AML-193 (cell line): ENCODE results near the gene PALMD.

Experiments used
- DNase-seq, 2 experiments: peaks; one replicate each; lab custom pipeline; 2025; lab: John Stamatoyannopoulos, UW

The PALMD gene

DNA sequence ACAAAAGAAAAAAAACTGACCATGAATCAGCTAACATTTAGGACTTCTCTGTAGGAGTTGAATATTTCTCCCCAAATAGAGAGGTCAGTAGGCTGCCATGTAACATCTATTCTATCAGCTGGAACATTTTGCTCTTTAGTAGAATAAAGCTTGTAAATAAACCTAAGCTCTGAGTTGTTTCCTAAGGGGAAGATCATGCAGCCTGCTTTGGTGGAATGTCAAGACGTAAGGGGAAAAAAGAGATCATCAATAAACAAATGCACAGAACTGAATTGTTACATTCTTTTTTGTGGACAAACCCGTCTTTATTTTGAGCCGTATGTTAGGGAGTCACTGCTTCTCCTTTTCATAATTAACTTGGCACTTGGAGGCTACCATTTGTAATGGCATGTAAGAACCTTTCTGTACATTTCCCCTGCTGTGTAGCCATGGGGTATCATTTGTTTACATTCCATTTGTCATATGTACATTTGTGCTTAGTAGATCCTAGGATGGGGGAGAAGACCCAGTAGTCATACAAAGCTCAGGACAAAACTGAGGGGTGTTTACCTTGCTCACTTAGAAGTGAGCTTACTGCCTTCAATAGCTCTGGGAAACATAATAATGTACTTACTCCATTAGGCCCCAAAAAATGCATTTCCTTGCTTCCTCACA is 10.8 kb upstream of the PALMD start:
- DNase-seq, result no peak

DNA sequence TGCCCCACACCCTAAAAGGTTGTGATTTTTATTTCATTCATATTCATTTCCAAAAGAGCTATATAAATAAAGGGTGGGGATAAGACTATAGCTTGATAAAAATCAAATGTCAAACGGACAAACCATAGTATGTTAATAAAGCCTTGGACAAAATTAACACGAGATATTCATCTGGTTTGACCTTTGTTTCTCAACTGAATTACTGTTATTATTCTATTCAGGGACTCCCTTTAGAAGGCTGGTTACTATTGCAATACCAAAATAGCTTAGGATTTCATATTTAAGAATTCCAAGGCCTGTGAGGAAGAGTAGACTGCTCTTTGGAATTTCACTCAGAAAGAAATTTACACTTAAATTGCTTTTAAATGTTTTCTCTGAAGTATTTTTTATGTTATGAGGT is 10.2 kb upstream of the PALMD start:
- DNase-seq, result no peak

DNA sequence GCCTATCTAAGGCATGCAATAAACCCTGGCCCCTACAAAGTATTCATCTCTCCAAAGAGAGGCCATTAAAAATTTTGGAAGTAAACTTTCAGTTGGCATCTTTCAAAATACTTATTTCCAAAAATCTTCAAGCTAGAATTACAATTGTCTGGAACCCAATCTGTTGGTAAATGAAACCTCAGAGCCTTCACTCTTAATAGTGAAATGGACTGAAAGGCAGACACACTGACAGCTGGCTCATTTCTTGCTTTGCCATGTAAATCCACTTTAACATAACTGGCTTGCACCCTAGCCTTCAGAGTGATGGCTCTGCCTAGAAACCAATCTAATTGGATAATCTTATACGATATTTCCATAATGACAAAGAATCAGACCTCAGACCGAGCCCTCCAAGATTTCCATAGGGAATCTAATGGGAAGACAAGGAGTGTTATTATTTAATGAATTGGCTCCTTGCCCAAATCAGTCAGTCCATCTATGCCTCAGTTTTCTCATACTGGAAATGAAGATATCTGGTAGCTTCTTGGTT is 9.2 kb upstream of the PALMD start:
- no peak for DNase-seq

DNA sequence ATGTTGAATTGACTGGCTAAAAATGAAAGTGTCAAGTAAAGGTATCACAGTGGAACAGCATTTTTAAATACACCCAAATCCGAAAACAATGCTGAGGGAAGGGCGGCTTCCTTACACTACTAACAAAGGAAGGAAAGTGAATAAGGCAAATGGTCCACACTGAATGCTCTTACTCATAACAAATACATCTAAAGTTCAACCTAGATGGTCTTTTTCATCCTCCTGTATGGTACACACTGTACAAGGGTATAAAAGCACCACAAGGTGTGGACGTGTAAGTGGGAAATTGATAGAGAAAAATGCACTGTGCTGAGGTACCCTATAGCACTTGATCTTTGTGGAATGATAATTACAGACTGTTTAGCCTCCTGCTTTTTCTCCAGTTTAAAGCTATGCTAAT is 7.1 kb upstream of the PALMD start:
- DNase-seq, result no peak

DNA sequence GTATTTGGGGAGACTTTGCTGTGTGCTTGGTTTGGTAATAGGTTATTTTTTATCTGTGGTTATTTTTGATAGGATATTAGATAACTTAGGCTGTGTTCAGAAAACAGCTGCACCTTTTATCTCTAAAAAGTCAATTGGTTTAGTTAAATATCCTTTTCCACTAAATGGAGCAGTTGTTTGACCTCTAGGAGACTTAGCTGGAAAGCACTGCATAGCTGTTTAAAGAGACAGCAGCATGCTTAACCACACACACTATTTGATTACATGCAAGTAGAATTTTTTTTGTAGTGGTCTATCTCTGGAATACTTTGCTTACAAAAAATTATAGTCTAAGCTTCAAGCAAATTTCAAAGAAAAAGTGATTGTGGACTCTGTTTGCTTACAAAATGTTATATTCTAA is 6.5 kb upstream of the PALMD start:
- no peak for DNase-seq

DNA sequence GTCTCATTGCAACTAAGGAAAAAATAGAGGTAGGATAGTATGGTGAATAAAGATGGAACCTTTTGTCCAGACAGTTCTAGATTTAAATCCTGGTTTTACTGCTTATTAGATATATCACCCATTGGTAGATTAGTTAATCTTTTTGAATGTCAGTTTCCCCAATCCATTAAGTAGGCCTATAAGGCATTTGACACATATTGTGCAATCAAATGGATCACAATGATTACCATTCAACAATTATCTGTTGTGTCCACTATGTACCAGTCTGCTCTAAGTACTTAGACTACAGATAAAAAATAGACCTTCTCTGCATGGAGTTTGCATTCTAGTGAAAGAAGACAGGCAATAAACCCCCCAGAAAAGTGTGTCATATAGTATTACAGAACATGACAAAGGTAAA is 6.0 kb upstream of the PALMD start:
- no peak for DNase-seq

DNA sequence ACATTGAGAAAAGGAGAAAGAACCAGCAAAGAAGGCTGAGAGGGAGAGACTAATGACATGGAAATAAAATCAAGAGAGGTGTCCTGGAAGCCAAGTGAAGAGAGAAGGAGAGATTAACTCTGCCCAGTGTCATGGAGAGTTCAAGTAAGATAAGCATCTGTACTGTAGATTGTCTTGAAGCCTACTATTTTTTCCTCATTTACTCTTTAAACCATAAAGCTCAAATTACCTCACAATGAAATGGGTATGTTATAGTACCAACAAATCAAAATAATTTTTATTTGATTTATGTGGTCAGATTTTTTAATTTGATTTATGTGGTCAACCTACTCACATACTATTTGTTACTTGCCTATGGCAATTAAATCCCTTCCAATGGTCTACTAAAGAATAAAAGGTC is 5.2 kb upstream of the PALMD start:
- DNase-seq, result no peak

DNA sequence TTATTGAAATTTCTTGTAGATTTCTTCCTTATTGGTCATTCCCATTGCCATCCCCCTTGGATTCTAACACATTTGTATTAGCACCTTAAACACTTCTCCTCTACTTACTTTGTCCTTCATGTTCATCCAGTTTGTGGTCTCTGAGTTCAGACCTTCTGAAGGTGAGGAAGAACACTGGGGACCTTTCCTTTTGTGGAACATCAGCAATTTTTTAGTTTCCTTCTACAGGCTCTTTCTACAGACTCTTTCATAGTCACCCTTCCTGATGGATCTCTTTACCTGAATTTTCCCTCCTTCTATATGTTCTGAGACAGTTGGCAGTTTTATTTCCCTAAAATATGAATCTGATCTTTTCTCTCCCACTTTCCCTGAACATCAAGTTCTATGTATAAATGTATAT is 4.4 kb upstream of the PALMD start:
- no peak for DNase-seq

DNA sequence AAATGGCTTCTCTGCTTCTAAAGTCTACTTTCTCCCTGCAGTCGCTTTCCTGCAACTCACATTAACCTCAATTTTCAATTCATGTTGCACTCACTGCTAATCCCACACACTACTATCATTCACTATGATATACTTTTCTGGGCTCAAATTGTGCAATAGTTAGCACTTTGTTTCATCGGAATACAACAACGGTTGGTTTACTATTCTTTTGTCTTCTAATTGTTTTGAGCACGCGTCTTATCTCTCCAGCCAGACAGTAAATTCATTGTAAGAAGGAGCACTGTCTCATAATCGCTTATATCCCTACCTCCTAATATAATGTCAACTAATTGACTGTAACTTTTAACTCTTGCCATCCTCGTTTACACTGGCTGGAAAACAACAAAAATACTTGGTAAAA is 3.9 kb upstream of the PALMD start:
- no peak for DNase-seq

DNA sequence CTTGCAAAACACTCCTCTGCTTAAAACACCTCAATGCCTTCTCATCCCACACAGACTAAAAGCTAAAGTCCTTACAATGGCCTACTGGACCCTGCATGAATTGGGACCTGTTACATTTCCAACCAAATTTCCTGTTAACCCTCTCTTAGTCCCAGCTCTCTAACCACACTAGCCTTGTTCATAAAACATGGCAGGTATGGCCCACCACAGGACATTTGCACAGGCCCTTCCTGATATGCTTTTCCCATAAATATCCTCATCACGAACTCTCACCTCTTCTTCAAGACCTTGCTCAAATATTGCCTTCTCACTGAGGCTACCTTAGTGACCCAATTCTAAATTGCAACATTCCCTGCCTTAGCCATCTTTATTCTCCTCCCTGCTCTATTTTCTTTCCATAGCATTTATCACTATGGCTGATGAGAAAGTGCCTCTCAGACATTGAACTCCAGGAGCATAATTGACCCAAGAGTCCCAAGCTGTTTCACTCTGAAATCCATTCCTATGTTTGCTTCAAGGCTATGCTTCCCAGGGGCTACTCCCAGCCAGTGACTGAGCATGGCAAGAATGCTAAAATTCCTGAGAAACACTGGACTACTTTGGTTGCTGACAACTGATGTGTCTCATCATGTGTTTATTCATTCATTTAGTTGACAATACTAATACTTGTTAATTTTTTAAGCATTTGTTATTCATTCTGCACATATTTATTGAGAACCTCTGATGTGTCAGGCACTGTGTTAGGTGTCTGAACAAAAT is 2.7 kb upstream of the PALMD start:
- DNase-seq, result no peak

DNA sequence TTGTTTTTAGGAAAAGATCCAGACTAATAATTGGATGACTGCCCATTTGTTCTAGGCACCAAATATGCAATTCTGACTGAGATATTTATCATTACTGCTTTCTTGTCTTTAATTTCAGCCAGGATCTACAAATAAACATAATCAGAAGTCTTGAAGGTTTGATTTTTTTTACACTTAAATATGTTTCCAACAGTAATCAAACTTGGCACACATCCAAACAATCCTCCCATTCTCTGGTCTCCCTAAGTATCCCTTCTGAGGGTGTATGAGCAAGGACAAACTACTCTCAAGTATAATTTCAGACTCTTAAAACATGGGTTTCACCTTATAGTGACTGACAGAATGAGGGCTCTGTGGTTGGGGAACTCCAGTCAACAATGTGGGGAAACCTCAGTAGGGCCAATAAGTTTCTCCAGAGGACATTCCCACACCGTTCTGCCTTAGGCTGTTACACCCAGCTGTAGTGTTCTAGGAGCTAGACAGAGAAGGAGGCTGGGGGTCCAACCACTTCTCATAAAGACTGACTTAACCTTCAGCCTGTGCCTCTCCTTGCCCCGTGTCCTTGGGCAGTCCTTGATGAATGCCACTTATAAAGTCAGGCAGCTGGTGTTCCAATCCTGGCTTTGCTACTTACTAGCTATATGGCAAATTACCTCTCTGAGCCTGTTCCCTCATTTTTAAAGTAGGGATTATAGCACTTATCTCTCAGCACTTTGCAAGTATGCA is 1.5 kb upstream of the PALMD start:
- no peak for DNase-seq

DNA sequence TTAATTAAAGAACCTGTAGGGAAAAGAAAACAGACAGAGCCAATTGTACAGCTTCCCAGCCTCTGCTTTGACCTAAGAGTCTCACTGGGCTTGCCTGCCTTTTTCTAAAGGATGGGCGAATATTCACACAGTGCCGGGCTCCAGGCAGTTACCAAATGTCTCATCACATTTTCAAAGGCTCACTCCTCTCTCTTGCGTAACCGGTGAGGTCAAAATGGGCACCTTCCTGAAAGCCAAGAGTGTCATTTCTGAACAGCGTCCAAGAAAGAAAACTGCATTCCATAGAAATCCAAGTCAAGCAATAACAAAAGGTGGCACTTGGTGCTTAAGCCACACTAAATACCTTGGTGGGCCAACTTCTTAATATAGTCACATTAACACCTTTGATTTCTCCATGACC is 710 bp upstream of the PALMD start:
- DNase-seq, result no peak

DNA sequence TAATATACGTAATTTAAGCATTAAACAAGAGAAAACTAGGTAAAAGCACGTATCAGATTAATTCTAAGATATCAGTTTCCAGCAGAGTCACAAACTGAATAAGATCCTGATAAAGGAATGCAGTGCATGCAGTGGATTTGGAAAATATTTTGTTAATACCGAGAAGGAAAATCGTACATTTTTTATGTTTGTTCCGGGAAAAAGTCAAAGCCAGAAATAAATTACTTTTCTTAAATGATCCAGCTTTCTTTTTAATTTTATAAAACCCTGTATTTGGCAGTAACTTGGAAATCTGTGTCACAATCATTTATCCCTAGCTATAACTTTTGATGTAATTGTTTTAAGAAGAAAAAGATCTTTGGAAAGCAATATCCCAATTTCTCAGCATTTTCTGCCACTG is 955 bp downstream of the PALMD start:
- DNase-seq, result no peak

DNA sequence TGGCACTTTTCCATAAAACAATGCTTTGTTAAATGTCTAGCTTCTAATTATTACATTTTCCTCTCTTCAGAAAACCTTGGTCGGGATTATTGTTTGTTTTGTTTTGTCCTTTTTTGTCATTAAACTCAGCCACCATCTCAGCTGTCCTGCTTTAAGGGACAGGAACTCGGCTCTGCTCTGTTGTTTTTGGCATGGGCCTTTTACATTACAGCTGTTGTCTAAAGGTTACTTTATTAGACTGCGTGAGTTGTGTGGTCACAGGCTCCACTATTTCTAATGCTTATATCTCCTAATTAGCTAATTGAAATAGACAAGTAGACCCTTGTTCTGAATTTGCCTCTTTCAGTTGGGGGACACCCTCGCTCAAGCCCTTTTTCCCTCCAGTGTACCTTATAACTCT is 1.6 kb downstream of the PALMD start:
- DNase-seq, result no peak

DNA sequence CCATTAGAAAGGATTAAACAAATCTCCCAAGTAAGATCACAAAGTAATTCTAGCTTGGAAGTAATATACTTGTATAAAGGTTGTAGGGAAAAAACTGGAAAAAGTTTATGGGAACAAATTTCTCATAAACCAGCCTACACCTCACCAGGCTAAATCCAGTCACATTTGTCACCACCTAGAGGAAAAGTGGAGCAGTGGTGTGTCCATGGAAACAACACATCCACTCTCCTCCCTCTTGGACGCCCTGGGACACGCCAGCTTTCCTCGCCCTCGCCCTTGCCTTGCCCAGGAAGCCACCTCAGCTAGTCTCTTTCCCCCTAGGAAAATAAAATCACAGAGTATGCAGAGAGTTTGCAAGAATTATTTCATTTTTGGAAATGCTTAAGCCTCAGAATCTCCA is 2.2 kb downstream of the PALMD start:
- no peak for DNase-seq

DNA sequence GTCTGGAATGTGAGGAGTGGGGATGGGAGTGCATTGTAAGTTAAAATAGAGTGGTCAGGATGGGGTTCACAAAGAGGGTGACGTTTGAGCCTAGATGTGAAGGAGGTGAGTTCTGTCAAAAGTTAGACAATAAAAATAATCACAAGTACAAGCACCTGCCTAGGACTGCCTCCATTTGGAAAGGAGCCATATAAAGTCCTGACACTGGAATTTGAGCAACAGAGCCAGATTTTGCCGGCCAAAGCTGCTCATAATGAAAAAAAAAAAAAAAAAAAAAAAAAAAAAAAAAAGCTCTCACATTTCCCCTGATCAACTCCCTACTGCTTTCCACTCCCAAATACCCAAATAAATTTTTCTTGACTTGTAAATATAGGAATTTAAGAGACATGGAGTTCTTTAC is 4.1 kb downstream of the PALMD start:
- no peak for DNase-seq

DNA sequence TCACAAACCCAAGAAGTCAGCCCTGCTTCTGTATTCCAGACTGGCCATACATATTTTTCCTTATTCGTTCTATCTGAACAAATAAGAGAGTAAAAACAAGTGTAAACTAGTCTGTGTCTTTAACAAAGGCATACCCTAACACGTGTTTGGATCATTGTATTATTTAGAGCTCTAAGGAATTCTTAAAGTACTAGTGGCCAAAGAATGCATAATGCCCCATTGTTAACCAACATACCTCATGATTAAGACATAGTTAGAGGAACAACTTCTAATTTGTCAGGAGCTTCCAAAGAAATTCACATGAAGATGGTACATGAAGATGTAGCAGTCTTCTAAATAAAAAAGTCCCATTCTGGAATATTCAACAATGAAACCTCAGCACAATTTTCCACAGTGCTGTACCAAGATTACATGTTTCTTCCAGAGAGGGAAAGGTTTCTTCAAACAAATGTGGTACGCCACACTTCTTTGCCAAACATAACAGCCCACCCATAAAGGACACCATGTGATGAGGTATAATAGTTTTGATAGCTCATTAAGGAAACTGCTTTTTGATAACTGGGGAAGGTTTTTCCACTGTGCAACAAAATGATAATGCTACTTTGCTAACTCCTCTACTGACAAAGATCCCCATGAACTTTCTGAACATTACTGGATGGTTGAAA is 5.0 kb downstream of the PALMD start:
- DNase-seq, result no peak

DNA sequence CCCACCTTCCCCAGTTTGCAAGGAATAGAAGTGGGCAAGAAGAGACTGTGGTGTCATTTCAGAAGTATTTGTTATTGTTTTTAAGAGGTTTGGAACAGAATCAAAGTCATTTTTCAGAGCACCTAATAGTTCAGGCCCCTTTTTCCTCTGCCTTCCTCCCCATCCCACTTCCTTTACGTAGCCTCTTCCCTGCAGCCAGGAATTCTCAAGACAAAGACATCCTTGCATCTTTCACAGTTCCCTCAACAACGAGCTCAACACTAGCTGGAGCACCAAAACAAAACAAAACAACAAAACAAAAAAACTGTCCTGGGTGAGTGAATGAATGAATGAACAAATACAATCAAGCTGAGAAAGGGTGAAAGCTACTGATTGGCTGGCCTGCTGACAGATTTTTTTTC is 7.0 kb downstream of the PALMD start:
- no peak for DNase-seq

DNA sequence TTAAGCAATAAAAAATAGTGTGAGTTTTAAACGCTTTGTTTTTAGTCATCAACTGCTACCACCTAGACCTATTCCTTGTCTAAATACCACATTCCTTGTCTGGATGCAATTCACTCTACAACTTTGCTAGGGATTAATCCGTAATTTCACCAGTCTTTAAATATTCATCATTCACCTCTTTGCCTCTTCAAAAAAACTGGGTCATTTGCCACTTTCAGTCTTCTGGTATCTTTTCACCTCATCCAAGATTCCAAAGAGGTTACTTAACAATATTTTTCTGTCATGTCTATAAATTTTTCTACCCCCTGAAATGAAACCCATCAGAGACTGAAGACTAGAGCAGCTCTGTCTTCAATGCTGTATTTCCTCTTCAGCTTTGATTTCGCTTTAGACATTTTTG is 9.5 kb downstream of the PALMD start:
- DNase-seq, result no peak

DNA sequence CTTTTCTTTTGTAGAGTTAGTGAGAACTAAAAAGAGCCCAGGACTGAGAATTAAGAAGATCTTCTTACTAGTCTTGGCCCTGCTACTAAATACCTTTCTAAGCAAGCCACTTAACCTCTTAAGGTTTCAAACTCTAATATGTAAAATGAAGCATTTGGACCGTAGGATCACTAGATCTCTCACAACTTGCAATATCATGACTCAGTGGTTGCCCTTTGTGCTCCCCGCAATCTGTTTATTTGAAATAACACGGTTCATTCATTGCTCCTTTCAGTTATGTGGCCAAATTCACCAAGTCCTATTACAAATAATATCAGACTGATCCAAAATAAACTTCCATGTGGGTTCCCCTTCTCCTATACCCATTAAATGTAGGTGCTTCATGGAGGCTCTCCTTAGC is 10.8 kb downstream of the PALMD start:
- DNase-seq, result no peak

DNA sequence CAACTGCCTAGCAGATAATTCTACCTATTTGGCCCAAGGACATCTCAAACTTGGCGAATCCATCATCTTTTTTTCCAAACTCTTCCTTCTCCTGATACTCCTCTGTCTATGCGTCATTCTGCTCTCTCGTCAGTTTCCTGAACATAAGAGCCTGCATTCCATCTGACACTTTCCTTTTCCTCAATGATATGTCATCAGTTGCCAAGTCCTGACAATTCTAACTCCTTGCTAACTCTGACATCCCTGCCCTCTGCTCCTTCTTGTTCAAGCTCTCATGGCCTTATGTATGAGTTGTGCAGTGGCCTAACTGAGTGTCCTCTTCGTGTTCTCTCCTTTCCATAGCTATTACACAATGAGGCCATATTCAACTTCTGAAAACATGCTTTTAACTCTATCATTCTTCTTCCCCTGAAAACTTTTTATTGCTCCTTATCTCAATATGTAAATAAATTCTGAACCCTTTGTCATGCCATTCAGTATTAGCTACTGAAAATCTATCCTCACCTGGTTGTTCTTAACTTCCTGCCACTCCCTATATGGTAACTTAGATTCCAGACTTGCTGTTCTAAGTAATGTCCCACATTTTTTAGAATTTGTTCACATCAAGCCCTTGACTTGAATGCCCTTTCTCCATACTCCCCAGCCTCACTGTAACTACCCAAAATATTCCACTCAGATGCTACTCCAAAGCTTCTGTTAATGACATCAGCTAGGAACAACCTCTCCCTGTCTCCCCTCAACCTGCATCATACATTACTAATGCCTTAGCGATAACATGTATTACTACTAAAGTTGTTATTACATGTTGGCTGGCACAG is 11.5 kb downstream of the PALMD start:
- DNase-seq, result no peak

DNA sequence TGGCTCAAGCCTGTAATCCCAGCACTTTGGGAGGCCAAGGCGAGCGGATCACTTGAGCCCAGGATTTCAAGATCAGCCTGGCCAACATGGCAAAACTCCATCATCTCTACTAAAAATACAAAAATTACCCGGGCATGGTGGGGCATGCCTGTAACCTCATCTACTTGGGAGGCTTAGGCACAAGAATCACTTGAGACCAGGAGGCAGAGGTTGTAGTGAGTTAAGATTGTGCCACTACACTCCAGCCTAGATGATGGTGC is 12.0 kb downstream of the PALMD start:
- no peak for DNase-seq
